ENCODE measurements around the gene TRIM8. TPM values are rescaled to one million over a fixed set of nuclear protein-coding genes. Genes with fewer than 3 reads are reported as not detected.

Gene TRIM8
- total RNA-seq, 1 experiment from 2014 or later: 67.3 TPM

DNA sequence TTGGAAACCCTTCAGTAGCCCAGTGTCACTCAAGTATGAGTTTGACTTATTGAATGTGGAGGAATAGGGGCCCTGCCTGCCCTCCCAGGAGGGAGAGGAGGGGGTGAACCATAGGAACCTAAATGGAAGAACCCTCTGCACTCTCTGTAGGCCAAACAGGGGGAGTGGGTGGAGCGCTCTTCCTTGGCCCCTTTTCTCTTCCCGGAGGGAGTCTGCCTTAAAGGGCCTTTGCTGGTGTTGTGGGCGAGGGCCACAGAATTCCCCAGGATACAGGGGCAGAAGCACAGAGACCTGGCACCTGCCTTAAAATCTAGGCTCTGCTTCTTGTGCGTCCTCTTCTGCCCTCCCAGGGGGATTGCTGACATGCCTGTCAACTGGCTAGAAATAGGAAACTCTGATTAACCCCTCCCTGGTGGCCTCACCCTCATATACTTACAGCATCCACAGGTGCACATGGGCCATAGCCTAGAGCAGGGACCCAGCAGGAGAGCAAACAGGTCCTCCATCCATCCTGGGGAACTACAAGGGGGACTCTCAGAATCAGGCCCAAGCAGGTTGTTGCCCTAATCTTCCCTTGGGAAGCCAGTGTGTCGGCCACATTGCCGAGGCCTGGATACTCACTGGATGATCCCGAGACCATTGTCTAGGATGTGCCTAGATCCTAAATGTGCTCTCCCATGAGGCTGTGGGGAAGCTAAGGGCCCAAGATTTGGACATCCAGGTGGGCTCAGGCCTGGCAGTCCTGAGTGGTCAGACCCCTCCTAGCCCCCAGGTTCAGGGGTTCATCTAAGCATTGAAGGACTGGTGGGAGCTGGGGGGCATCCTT is 3.4 kb downstream of the TRIM8 start:
- Histone ChIP-seq H3K4me1 (peaks cover 30% of the 10 kb centered on the region), H3K9me3 (replicated peaks) (no peaks in the 10 kb centered on the region), H3K27ac (no peak overlapping the region), H3K4me3 (no peak overlapping the region), H3K27me3 (no peaks in the 10 kb centered on the region), H3K36me3 (peaks cover 18% of the 10 kb centered on the region)
- no peak for DNase-seq

DNA sequence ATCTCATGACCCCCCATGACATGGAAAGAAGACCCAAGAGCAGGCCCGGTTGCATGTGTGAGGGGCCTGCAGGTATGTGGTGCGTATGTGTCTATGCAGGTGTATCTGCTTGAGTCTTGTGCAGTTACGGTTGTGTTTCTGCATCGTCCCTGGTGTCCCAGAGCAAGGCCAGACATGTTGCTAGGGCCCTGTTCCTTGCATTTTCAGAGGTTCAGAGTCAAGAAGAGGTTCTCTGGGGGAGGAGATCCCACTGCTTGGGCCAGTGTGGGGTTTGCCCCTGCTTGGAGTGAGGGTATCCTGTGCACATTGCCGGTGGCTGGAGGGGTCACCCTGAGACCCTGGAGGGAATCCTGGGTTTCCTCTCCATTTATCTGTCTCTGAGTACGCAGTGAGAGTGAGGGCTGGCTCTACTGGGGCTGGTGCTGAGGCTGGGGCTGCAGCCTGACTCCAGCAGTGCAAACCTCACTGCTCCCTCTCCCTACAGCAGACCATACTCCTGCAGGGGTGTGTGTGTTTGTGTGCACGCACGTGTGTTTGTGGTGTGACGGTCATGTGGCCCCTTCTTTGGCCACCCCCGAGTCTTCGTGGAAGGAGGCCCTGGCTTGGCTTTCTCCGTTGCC is 4.1 kb downstream of the TRIM8 start:
- Histone ChIP-seq H3K36me3 (peaks cover 24% of the 10 kb centered on the region), H3K27me3 (no peaks in the 10 kb centered on the region), H3K27ac (no peak overlapping the region), H3K4me3 (no peak overlapping the region), H3K4me1 (peaks cover 30% of the 10 kb centered on the region), H3K9me3 (replicated peaks) (no peaks in the 10 kb centered on the region)
- no peak for DNase-seq

DNA sequence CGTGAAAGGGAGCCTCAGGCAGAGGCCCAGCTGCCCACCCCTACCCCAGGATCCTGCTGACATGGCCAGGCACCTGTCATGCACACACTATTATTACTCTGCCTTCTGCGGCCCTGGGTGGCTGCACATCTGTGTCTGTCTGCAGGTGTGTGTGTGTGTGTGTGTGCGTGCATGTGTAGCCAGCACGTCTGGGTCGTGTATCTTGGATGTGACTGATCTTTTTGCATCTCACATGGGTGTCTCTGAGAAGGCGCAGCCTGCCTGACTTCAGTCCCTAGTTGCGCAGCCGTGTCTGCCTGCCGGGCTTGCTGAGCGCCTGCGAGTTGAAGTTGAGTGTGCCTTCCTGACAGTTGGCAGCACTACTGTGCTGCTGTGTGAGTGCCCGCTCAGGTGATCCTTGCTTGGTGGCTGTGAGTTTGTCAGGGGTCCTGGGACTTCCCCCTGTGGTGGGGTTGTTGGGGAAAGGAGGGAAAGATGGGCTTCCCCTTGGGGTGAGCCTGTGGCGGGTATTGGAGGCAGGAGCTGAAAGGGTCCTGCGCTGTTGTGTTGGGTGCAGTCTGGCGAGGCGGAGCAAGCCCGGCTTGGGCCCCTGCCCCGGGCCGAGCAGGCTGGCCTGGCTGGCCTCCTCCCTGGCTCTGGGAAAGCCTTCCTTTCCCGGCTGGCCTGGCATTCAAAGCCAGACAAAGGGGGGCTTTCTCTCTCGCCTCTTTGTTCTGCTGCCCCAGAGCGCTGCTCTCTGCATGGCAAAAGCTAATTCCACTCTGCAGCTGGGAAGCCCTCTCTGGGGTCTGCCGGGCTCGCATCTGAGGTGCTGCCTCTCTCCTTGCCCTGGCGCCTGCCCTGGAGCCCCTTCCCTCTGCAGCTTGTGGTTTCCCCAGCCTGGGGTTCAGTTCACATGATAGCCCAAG is 4.9 kb downstream of the TRIM8 start:
- no peak for DNase-seq
- no peak overlapping the region for H3K4me3 ChIP-seq
- no peak overlapping the region for H3K27ac ChIP-seq

DNA sequence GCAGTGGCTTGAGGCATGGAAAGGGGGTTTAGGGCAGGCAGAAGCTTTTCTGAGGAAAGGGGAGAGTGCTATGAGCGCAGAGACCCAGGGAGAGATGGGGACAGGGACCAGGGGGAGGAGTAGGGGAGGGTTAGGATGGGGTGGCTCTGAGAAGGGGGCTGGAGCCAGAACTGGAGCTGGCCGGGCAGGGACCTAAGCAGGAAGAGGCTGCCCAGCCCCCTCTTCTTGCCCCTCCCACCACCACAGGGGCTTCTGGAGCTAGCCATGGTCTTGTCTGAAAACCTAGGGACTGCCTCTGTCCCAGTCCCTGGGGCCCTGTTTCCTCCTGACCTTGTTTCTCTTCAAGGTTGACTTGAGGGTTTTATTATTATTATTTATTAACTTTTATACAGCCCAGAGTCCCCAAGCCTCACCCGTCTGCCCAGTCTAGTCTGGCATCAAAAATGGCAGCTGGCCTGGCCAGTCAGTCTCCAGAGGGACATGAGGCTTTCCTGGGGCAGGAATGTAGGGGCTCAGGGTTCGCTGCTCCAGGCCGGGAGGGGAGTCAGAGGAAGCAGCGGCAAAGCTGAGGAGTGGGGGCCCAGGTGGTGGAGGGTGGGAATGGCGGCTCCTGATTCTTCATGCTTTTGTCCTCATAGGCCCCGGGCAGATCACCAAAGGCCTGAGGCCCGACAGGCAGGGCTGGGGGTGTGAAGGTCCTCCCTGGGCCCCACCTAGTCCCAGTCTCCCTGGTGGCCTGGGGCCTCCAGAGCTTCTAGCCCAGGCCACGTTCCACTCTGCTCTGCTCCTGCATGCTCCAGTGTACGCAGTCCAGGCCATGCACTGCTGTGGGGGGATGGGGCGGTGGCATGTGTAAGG is 5.7 kb downstream of the TRIM8 start:
- H3K27ac ChIP-seq: no peak overlapping the region
- no peak overlapping the region for H3K4me3 ChIP-seq
- H3K9me3 ChIP-seq (replicated peaks): no peaks in the 10 kb centered on the region
- H3K36me3 ChIP-seq: peaks cover 39% of the 10 kb centered on the region
- DNase-seq: no peak
- peaks cover 30% of the 10 kb centered on the region for H3K4me1 ChIP-seq
- no peaks in the 10 kb centered on the region for H3K27me3 ChIP-seq

More for the DNA sequence above, 4.9 kb downstream of the TRIM8 start:
- Histone ChIP-seq H3K9me3 (replicated peaks) (no peaks in the 10 kb centered on the region), H3K36me3 (peaks cover 30% of the 10 kb centered on the region), H3K4me1 (peaks cover 30% of the 10 kb centered on the region), H3K27me3 (no peaks in the 10 kb centered on the region)

DNA sequence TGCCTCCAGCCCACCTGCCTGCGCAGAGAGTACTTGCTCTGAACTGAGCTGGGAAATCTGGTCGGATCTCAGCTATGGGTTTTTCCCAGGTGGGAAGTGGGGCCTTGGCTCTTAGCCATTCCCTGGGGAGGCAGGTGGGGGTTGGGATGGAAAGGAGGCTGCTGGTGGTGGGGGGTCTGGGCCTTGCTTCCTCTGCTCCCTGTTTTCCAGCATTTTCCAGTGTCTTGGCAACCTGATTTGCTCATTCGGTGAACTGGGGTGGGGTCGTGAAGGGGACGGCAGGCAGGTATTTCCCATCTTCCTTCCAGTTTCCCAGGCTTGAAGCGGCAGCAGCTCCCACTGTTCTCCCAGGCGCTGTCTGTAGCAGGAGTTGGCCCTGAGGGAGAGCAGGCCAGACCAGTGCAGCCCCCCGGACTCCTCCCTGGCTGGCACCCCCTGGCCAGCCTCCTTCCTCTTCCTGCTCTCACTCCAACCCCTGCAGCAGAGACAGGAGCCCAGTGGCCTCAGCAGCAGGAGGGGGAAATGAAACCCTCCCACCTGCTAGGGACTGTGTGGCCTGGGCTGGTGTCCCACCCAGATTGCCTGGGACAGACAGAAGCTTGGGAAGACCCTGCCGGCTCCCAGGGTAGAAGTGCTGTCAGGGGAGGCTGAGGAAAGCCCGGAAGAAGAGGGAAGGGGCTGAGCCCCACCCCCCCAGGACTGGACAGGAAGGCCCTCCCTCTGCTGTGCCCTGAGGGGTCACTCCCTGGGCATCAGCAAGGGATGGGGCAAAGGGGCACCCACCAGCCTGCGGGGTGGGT is 6.6 kb downstream of the TRIM8 start:
- Histone ChIP-seq H3K27ac (no peak overlapping the region), H3K4me3 (no peak overlapping the region), H3K36me3 (peaks cover 47% of the 10 kb centered on the region), H3K27me3 (no peaks in the 10 kb centered on the region), H3K9me3 (replicated peaks) (no peaks in the 10 kb centered on the region), H3K4me1 (peaks cover 30% of the 10 kb centered on the region)
- no peak for DNase-seq

DNA sequence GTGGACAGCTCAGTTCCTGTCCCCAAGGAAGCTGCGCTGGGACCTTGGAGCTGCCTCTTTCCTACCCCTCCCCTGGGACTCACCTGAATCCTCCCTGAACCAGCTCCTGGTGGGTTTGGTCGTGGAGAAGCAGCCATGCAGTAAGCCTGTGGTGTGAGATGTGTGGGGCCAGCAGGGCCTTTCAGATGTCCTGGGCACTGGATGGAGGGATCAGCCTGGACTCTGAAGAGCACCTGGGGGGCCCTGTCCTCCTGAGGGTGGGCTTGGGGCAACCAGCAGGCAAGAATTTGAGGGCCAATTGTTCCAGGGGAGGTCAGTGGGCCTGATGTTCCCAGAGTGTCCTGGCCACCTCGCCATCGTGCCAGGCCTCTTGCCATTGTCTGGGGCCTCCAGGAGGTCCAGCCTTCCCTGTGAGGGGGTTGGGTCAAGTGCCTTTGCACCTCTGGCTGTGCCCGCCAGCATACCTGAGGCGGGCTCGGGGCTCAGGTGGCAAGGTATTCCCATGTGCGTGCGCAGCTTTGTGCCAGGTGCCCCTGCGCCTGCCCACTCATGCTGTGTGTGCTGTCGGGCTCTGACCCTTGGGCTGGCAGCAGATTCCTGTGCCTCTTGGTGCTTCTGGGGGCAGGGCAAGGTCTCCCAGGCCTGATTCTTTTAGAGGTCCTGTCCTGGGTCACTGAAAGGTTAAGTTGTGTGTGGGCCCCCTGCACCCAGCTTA is 7.3 kb downstream of the TRIM8 start:
- H3K36me3 ChIP-seq: peaks cover 52% of the 10 kb centered on the region
- H3K27ac ChIP-seq: no peak overlapping the region
- H3K27me3 ChIP-seq: no peaks in the 10 kb centered on the region
- DNase-seq: no peak
- H3K4me1 ChIP-seq: peaks cover 30% of the 10 kb centered on the region
- H3K9me3 ChIP-seq (replicated peaks): no peaks in the 10 kb centered on the region
- H3K4me3 ChIP-seq: no peak overlapping the region

DNA sequence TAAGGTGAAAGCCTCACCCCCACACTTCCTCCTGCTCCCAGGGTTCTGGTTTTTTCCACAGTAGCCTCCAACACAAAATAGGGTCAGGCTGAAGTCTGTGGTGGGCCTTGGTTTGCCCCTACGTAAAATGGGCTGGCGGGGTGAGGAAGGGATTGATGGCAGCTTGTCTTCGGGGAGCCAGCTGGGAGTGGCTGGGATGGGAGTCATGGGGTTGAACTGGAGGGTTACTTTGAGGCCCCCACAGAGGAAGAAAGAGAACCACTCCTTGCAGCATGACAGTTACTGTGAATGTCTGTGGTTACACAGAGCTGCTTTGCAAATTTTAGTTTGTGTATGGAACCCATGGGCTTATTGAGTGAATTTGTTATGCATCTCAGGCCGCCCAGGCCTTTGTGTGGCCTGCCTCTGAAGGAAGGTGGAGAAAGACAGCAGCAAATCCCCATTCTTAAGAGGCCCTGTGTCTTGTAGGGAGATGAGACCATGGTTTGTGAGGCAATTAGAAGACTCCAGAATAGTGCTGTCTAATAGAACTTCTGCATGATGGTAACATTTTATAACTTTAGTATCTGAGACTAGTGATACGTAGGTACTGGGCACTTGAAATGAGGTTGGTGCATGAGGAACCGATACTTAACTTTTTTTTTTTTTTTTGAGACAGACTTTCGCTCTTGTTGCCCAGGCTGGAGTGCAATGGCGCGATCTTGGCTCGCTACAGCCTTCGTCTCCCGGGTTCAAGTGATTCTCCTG is 8.1 kb downstream of the TRIM8 start:
- DNase-seq: no peak
- H3K36me3 ChIP-seq: peaks cover 54% of the 10 kb centered on the region
- peaks cover 23% of the 10 kb centered on the region for H3K4me1 ChIP-seq

DNA sequence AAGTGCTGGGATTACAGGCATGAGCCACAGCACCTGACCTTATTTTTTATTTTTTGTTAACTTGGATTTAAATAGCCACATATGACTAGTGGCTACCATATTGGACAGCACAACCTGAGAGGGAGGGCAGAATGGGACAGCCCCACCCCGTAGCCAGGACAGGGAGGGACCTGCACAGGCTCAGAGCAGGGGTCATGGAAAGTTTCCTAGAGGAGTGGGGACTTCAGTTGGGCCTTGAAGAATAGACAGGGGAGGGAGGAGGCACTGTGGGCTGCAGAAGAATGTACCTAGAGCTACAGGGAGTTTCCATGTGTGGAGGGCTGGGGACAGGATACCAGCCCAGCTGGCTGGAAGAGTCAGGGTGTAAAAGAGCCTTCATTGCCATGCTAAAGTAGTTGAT is 8.8 kb downstream of the TRIM8 start:
- H3K4me3 ChIP-seq: no peak overlapping the region
- peaks cover 59% of the 10 kb centered on the region for H3K36me3 ChIP-seq
- H3K4me1 ChIP-seq: peaks cover 17% of the 10 kb centered on the region; the same call in 1 of the 2 replicates
- no peaks in the 10 kb centered on the region for H3K27me3 ChIP-seq
- DNase-seq: no peak
- H3K27ac ChIP-seq: no peak overlapping the region
- H3K9me3 ChIP-seq (replicated peaks): no peaks in the 10 kb centered on the region

More for the DNA sequence above, 8.1 kb downstream of the TRIM8 start:
- no peaks in the 10 kb centered on the region for H3K27me3 ChIP-seq
- no peak overlapping the region for H3K27ac ChIP-seq
- no peak overlapping the region for H3K4me3 ChIP-seq
- H3K9me3 ChIP-seq (replicated peaks): no peaks in the 10 kb centered on the region

DNA sequence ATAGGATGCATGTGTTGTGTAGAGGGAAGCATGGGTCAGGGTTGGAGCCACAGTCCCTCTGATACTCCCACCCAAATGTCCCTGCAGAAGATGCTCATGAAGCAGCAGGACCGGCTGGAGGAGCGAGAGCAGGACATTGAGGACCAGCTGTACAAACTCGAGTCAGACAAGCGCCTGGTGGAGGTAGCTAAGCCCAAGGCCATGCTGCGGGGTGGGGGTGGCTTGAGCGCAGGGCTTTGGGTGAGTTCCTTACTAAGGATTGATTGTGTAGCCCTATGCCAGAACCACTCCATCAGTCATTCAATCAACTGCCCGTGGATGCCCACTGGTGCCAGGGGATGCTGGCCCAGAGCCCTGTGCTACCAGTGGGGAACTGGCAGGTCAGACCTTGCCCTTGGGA is 10.3 kb downstream of the TRIM8 start:
- no peak overlapping the region for H3K4me3 ChIP-seq
- H3K9me3 ChIP-seq (replicated peaks): no peaks in the 10 kb centered on the region
- no peak overlapping the region for H3K27ac ChIP-seq
- H3K36me3 ChIP-seq: peaks cover 61% of the 10 kb centered on the region
- H3K4me1 ChIP-seq: peaks cover 5% of the 10 kb centered on the region; the same call in 1 of the 2 replicates
- DNase-seq: no peak
- no peaks in the 10 kb centered on the region for H3K27me3 ChIP-seq

DNA sequence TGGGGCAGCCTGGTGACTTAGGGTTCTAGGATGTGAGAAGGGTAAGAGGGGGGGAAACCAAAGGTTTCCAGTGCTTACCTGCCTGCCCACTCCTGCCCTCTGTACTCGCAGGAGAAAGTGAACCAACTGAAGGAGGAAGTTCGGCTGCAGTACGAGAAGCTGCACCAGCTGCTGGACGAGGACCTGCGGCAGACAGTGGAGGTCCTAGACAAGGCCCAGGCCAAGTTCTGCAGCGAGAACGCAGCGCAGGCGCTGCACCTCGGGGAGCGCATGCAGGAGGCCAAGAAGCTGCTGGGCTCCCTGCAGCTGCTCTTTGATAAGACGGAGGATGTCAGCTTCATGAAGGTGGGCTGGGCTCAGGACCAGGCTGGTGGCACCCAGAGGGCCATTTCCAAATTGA is 10.7 kb downstream of the TRIM8 start:
- peaks cover 61% of the 10 kb centered on the region for H3K36me3 ChIP-seq
- no peak overlapping the region for H3K4me3 ChIP-seq
- H3K9me3 ChIP-seq (replicated peaks): no peaks in the 10 kb centered on the region
- no peaks in the 10 kb centered on the region for H3K27me3 ChIP-seq
- no peak for DNase-seq
- peaks cover 5% of the 10 kb centered on the region; the same call in 1 of the 2 replicates for H3K4me1 ChIP-seq
- H3K27ac ChIP-seq: no peak overlapping the region

DNA sequence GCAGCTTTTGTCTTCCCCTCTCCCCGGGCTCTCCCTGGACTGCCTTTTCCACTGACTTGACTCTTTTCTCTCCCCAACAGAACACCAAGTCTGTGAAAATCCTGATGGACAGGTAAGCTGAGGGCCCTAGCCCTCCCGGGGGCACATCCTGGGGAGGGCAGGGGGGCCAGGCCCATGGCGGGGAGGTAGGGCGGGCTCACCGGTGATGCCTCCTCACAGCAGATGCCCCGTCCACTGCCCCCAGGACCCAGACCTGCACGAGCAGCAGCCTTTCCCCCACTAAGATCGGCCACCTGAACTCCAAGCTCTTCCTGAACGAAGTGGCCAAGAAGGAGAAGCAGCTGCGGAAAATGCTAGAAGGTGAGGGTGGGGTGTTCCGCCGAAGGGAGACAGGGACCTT is 11.7 kb downstream of the TRIM8 start:
- Histone ChIP-seq H3K4me1 (peaks cover 8% of the 10 kb centered on the region), H3K4me3 (no peak overlapping the region), H3K9me3 (replicated peaks) (no peaks in the 10 kb centered on the region), H3K36me3 (peaks cover 60% of the 10 kb centered on the region), H3K27ac (no peak overlapping the region), H3K27me3 (no peaks in the 10 kb centered on the region)
- no peak for DNase-seq

DNA sequence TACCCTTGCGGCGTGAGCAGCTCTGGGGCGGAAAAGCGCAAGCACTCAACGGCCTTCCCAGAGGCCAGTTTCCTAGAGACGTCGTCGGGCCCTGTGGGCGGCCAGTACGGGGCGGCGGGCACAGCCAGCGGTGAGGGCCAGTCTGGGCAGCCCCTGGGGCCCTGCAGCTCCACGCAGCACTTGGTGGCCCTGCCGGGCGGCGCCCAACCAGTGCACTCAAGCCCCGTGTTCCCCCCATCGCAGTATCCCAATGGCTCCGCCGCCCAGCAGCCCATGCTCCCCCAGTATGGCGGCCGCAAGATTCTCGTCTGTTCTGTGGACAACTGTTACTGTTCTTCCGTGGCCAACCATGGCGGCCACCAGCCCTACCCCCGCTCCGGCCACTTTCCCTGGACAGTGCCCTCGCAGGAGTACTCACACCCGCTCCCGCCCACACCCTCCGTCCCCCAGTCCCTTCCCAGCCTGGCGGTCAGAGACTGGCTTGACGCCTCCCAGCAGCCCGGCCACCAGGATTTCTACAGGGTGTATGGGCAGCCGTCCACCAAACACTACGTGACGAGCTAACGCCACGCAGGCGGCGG is 12.6 kb downstream of the TRIM8 start:
- H3K4me1 ChIP-seq: peaks cover 13% of the 10 kb centered on the region
- no peak overlapping the region for H3K27ac ChIP-seq
- peaks cover 52% of the 10 kb centered on the region for H3K36me3 ChIP-seq
- H3K9me3 ChIP-seq (replicated peaks): no peaks in the 10 kb centered on the region
- H3K27me3 ChIP-seq: no peaks in the 10 kb centered on the region
- DNase-seq: no peak
- H3K4me3 ChIP-seq: no peak overlapping the region

Measured in SJCRH30 (cell line).